MM.1S (cell line): ENCODE measurements around the gene LRMDA.

Source experiments
- CTCF ChIP-seq: fragments of 300-600 bp; sonication (generic); IDR thresholded peaks from 2 replicates; pipeline ENCODE4 v1.5.1; 2016; ENCODE audit warnings: antibody characterized with exemption, low read length, mixed read lengths
- EZH2 ChIP-seq: fragments of 300-600 bp; sonication (generic); optimal IDR thresholded peaks from 2 replicates; pipeline ENCODE3; 2017; ENCODE audit warnings: low read depth, mild to moderate bottlenecking, antibody characterized with exemption, low read length, mixed read lengths
- EZH2phosphoT487 ChIP-seq: fragments of 300-600 bp; sonication (generic); IDR thresholded peaks from 2 replicates; pipeline ENCODE4 v1.6.1; 2018; ENCODE audit warnings: antibody characterized with exemption, low read length

GRCh38 chr10:75568450-75569130 is 137.2 kb downstream of the LRMDA start:
- no peak for TF ChIP-seq CTCF
- TF ChIP-seq EZH2phosphoT487: no peak
- no peak for TF ChIP-seq EZH2
